NCI-H1105 (cell line): ENCODE data around the gene UQCC5.
A peak's percentile ranks its signal among the peaks of the same experiment; 100 is the strongest.

Experiments
- DNase-seq: peaks from one replicate; lab custom pipeline; 2025; lab: John Stamatoyannopoulos, UW

Gene UQCC5, protein sequence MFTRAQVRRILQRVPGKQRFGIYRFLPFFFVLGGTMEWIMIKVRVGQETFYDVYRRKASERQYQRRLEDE

DNA sequence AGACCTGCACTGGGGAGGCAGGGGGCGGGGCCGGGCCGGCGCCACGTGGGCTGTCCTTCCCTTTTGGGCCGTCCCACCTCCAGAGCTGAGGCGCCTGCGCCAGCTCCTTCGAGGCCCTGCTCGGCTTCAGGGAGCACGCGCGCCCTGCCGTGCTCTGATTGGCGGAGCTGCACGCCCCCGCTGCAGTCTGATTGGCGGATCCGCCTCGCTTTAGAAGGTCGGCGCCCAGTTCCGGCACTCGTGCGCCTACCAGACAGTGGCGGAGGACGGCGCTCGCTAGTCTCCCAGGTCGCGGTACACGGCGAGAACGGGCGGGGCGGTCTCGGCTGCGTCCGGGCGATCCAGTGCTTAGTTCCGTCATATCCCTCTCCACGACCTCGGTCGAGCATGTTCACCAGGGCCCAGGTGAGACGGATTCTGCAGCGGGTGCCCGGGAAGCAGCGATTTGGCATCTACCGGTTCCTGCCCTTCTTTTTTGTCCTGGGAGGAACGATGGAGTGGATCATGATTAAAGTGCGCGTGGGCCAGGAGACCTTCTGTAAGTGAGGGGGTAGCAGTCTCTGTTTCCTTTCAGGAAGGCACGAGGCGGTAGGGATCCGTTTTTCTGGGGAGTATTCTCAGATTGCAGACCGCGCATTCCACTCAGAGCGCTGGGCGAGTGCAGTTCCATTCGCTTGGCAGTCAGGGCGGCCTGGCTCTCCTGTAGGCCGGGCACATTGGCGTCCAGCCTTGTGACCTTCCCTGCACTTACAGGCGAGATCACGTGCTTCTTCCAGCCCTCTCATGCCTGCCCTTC, at the start of gene UQCC5:
Gene UQCC5, plus strand, starts transcription at position 237 of the 796 bp plus-strand sequence. Its CDS starts 151 bp downstream, at position 388.
- DNase-seq: peak; percentile 95

DNA sequence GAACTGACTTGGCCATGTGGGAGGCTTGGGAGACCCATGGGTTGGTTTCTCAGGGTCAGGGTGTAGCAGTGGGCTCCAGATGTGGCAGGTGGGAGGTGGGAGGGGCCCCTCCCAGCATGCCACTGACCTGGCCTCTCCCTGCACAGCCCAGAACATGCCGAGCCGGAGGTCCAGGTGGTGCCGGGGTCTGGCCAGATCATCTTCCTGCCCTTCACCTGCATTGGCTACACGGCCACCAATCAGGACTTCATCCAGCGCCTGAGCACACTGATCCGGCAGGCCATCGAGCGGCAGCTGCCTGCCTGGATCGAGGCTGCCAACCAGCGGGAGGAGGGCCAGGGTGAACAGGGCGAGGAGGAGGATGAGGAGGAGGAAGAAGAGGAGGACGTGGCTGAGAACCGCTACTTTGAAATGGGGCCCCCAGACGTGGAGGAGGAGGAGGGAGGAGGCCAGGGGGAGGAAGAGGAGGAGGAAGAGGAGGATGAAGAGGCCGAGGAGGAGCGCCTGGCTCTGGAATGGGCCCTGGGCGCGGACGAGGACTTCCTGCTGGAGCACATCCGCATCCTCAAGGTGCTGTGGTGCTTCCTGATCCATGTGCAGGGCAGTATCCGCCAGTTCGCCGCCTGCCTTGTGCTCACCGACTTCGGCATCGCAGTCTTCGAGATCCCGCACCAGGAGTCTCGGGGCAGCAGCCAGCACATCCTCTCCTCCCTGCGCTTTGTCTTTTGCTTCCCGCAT, 49.2 kb upstream of the UQCC5 start:
- DNase-seq: no peak

DNA sequence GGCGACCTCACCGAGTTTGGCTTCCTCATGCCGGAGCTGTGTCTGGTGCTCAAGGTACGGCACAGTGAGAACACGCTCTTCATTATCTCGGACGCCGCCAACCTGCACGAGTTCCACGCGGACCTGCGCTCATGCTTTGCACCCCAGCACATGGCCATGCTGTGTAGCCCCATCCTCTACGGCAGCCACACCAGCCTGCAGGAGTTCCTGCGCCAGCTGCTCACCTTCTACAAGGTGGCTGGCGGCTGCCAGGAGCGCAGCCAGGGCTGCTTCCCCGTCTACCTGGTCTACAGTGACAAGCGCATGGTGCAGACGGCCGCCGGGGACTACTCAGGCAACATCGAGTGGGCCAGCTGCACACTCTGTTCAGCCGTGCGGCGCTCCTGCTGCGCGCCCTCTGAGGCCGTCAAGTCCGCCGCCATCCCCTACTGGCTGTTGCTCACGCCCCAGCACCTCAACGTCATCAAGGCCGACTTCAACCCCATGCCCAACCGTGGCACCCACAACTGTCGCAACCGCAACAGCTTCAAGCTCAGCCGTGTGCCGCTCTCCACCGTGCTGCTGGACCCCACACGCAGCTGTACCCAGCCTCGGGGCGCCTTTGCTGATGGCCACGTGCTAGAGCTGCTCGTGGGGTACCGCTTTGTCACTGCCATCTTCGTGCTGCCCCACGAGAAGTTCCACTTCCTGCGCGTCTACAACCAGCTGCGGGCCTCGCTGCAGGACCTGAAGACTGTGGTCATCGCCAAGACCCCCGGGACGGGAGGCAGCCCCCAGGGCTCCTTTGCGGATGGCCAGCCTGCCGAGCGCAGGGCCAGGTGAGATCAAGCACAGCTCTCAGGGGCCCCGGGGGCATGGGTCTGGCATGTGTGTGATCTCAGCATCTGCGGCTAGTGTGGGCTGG, 48.4 kb upstream of the UQCC5 start:
- no peak for DNase-seq

DNA sequence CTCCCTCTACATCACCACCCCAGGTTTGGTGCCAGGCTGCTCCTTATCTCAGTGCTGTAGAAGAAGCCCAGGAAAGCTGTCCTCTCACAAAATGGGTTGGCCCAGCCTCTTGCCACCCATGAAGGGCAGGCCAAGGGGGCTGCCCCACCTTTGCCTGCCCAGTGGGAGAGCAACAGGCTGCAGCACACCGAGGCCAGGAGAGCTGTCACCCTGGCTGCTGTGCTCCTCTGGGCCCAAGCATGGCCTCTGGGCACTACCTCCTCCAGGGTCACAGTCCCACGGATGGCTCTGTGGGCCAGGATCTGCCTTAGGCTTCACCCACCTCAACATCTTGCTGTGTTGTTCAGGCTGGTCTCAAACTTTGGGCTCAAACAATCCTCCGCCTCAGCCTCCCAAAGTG, 47.7 kb upstream of the UQCC5 start:
- DNase-seq: no peak

DNA sequence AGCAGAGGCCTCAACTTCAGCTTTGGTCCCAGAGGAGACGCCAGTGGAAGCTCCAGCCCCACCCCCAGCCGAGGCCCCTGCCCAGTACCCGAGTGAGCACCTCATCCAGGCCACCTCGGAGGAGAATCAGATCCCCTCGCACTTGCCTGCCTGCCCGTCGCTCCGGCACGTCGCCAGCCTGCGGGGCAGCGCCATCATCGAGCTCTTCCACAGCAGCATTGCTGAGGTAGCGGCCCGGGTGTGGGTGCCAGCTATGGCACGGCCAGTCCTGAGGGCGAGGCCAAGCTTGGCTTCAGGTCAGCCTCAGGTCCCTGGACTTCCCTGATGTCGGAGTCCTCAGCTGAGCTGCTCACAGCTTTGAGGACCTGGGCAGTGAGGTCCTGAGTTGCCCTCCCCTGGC, 47.0 kb upstream of the UQCC5 start:
- no peak for DNase-seq

DNA sequence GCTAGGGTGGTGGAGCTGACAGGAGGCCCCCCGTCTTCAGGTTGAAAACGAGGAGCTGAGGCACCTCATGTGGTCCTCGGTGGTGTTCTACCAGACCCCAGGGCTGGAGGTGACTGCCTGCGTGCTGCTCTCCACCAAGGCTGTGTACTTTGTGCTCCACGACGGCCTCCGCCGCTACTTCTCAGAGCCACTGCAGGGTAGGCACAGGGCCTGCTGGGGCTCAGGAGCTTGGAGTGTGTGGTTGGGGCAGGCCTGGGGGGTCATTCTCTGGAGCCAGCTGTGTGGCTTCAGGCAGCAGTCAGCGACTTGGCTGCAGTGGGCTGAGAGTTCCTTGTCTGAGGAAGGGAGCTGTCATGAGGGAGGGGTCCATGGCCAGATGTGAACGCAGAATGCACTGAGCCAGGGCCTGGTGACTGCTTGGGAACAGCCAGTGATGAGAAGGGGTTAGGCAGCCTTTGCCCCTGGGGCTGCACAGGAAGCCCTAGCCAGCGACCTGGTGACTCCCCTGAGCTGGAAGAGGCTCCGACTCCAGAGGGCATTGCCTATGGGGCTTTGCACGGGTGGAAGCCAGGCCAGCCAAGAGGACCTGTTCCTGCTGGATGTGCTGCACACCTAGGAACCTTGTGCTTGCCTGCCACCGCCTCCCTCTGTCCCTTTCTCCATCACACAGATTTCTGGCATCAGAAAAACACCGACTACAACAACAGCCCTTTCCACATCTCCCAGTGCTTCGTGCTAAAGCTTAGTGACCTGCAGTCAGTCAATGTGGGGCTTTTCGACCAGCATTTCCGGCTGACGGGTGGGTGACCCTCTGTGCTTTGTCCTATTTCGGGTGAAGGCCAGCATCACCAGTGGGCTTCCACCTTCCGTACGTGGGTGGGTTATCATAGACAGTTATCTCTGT, 46.1 kb upstream of the UQCC5 start:
- DNase-seq: no peak

DNA sequence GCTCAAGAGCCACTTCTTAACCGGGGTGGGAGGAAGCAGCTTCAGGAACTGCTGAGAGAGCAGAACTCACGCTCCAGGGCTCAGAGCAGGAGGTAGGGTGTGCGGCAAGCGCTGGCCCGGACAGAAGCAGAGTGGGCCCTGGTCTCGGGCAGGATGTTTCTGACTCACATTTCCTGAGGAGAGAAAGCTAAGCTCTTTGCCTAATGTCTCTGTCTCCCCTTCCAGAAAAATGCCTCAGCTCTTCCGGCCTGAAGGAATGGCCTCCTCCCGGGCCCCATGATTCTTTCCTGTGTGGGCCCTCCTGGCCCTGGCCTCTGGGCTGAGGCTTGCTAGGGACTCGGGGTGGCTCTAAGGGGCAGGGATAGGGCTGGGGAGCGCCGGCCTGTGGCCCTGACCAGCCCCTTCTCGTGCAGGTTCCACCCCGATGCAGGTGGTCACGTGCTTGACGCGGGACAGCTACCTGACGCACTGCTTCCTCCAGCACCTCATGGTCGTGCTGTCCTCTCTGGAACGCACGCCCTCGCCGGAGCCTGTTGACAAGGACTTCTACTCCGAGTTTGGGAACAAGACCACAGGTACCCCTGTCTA, 45.4 kb upstream of the UQCC5 start:
- no peak for DNase-seq

DNA sequence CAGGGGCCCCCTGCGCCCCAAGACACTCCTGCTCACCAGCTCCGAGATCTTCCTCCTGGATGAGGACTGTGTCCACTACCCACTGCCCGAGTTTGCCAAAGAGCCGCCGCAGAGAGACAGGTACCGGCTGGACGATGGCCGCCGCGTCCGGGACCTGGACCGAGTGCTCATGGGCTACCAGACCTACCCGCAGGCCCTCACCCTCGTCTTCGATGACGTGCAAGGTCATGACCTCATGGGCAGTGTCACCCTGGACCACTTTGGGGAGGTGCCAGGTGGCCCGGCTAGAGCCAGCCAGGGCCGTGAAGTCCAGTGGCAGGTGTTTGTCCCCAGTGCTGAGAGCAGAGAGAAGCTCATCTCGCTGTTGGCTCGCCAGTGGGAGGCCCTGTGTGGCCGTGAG, 44.3 kb upstream of the UQCC5 start:
- DNase-seq: no peak

DNA sequence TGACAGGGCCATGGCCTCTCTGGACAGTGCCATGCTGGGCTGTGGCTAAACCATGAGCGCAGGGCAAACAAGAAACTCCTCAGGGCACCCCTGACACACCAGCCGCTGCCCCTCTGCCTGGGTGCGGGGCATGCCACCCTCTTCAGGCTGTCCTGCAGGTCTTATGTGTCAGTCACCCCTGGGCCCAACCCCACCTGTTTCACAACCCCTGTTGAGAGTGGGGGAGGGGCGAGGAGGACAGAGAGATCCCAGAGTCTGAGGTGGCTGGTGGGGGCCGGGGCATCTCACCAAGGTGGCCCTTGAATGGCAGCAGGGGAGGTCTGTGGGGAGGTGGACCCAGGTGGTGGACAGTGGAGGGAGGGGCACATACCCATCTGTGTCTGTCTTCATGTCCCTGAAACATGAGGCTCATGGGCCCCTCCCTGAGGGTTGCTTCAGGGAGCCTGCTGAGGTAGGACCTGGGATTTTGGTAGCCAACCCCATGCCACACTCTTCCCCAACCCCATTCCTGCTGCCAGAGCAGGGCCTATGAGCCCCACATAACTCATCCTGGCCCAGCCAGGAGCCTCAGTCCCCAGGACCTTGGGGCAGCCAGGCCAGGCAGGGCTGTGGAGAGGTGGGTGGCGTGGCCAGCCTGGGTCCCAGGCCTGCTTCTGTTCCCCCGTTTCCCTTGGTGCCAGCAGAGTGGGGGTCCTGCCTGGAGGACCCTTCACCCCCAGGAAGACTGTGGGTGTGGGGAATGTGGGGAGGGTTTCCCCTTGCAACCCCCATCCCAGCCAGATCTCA, 43.0 kb upstream of the UQCC5 start:
- no peak for DNase-seq

DNA sequence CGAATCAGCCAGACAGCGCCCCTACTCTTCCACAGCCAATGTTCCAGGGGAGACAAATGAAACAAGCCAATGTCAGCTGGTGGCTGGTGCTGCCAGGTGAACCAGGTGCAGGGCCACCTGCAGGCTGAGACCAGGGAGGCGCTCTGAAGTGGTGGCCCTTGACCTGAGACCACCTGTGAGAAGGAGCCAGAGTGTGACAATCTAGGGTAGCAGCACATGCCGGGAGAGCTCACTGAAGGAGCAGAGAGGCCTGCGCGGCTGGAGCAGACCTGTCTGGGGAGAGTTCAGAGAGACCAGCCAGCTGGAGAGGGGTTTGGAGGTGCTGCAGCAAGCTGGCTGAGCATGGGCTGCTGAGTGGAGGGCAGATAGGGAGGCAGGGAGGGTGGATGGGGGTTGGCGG, 42.0 kb upstream of the UQCC5 start:
- DNase-seq: peak; percentile 4

DNA sequence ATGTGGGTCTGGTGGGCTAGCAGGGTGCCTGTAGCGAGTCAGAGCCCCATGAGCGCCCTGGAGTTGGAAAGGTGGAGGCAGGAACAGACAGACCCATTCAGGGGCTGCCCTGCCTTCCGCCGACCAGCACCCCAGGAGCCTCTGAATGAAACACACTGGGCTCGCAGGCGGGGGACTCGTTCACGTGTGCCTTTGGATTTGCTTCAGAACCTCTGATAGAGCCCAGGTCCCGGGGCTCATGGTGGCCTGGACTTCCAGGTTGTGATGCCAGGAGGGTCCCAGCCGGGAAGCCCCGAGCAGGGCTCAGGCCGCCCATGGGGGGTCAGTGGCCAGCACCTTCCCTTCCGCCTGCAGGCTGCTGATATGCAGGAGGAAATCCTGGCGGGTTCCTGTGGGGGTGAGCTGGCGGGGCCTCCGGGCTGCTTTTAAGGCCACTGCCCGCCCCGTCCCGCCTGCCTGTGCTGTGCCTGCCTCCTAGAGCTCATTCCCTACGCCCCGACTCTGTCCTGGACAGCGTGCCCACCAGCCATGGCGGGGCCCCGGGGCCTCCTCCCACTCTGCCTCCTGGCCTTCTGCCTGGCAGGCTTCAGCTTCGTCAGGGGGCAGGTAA, 41.4 kb upstream of the UQCC5 start, which contains the start of gene STAB1:
Gene STAB1, plus strand, starts transcription at position 453 of the 610 bp plus-strand sequence. Its CDS starts 76 bp downstream, at position 529.
- no peak for DNase-seq

DNA sequence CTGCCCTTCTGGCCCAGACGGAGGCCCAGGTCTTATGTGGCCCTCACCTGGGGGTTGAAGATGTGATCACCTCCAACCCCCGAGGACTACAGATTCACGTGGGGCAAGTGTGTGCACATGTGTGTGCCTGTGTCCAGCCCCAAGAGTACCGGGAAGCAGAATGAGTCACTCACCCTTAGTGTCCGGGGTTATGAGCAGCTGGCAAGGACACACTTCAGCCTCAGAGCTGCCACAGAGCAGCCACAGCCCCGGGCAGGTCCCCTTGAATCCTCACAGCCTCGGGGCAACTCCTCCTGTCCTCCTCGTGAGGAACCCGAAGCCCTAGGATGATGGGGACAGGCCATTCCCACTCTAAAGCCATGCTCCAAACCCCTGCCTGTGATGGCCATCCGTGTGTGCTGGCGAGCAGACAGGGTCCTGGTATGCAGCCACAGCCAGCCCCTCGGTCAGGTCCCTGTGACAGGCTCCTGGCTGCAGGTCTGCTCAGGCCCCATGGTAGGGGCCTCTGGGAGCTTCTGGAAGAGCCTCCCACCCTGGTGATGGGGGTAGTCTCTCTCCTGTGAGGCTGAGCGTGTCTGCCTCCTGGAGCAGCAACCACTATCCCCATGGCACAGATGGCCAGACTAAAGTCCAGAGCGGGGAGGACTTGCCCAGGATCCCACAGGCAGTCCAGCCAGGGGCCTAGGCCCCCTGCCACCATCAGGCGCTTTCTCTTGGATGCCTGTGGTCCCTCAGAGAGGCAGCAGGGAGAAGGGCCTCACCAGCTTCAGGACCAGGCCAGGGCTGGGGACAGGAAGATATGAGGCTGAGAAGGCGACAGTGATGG, 40.4 kb upstream of the UQCC5 start:
- DNase-seq: no peak

DNA sequence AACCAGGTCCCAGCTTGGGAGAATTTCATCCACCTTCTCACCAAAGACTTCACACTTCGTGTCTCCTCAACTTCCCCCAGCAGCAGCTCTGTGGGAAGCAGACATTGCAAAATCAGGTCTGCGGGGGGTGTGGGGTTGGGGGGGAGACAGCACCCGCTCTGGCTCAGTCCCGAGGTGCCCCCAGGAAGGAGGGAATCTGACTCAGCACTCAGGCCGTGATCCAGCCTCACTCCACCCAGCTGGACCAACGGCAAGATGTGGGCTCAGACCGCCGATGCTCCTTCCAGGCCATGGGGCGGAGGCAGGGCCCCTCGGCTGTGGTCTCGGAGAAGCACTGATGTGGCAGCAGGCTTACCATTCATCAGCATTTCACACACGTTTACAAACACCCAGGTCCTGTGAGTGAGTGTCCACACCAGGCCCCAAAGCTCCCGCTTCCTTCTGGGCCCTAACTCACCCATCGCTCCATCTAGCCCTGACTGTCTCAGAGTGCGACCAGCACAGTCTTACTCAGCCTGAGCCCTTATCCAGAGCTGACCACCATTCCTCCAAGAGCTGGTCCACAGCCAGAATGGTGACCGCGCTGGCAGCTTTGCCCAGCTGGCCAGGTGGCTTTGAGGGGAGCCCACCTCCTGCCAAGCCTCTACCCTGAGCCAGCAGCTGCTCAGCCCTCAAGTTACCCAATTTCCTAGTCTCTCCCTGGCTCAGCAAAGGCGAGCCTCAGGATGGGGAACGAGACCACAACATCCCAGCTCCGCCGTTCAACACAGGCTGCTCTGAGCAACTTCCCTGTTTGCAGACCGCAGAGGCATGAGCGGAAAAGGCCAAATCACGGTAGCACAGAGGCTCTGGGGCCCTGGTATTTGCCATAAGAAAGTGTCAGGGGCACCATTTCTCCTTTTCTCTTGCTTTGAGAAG, 38.0 kb upstream of the UQCC5 start:
- no peak for DNase-seq

DNA sequence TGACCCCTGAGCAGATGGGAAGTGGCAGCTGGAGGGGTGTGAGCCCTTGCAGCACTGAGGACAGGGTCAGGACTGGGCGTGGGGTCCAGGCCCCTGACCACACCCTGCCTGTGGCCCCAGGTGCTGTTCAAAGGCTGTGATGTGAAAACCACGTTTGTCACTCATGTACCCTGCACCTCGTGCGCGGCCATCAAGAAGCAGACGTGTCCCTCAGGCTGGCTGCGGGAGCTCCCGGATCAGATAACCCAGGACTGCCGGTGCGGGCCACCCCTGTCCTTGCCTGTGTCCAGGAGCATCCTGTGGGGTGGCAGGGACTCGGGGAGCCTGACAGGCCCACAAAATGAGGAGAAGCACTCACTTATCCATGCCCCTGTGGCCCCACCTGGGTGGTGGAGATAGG, 35.4 kb upstream of the UQCC5 start:
- DNase-seq: no peak

DNA sequence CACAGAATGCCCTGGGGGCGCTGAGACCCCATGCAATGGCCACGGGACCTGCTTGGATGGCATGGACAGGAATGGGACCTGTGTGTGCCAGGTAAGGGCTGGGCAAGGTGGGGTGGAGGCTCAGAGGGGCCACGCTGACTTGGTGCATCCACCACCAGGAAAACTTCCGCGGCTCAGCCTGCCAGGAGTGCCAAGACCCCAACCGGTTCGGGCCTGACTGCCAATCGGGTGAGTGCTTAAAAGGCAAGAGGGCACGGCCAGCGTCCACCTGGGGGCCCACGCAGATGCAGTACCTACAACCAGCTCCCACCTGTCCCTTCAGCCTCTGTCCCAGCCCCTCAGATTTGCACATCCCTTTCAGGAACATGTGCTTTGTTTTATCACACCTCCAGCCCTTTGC, 34.4 kb upstream of the UQCC5 start:
- DNase-seq: no peak

DNA sequence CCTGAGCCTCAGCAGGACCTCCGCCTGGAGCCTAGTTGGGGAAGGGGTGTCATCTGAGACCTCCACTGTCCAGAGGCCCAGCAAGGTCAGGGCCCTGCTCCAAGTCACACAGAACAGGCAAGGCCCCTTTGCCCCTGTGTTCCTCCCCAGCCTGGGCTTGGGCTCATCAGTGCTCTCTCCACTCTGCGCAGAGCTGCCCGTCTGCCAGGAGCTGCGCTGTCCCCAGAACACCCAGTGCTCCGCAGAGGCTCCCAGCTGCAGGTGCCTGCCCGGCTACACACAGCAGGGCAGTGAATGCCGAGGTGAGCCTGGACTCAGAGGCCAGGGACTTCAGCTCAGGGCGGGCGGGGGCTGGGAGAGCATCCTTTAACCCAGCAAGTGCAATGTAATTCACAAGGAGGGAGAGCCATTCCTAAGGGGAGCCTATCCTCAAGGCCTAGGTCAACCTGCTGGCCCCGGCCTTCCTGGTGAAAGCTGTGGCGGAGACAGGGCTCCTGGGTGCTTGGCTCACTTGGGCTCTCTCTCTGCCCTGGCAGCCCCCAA, 33.5 kb upstream of the UQCC5 start:
- no peak for DNase-seq

DNA sequence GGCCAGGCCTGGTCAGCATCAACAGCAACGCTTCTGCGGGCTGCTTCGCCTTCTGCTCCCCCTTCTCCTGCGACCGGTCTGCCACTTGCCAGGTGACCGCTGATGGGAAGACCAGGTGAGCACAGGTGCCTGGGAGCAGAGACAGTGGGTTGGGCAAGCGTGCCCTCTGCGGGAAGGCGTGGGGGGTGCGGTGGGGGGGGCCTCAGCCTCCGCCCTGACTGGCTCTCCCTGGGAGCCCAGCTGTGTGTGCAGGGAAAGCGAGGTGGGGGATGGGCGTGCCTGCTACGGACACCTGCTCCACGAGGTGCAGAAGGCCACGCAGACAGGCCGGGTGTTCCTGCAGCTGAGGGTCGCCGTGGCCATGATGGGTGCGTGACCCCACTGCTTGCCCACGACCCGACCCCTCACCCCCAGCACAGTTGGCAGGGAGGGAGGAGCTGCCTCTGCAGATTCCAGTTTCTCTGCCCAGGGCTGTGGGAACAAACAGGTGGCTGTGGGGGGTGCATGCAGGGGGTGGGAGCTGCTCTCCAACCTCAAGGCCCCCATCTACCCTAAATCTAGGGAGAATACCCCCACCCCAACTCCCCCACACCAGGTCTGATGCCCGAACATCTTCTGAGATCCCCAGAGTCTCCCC, 32.5 kb upstream of the UQCC5 start:
- DNase-seq: no peak
